Measurements from ENCODE around the gene HSPA6. TPM values are rescaled to one million over a fixed set of nuclear protein-coding genes. Genes with fewer than 3 reads are reported as not detected.

HSPA6 gene
- total and polyA plus RNA-seq, 2 donors (not counting 1 experiment from before 2014, with no cell fraction given): 8.5 to 11.2 TPM

DNA sequence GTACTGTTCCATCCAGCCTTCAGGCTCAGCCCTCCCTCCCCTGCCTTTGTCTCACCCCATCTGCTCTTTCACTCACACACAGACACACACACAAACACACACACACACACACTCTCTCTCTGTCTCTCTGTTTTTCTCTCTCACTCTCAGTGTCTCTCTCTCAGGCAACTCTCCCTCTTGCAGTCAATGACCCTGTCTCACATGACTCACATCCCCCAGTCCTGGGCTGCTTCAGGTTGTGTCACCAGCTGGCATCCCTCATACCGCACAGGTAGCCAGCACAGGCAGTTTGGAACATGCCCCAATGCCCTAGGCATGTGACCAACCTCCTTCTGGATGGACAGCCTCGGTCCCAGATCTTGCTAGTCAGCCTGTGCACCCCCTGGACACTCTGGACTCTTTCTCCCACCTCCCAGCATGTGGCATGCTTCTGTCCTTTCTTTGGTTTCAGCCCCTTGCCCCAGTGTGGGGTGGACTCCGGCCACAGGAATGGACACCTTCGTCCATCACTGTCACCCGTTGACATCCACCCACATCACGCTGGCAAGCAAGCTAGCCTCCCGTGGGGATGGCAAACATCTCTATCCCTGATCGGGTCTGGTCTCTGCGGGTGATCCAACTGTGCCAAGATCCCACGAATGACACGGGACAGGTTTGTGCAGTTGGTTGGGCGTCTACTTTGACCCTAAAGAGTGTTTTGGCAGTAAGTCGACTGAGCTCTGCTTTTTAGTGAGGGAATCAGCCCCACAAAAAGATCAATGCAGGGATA, 42.5 kb upstream of the HSPA6 start:
- ATAC-seq (ENCODE audit: low read depth): no peak
- DNase-seq: no peak
- no peak overlapping the region for H3K27ac ChIP-seq (ENCODE audit: low read length in 2 of 2)
- H3K4me1 Mint-ChIP-seq: peaks cover under 1% of the 10 kb centered on the region
- H3K9ac ChIP-seq (ENCODE audit: low read length): no peak overlapping the region
- H3K9me3 ChIP-seq (ENCODE audit: control extremely low read depth in 1 of 3, control insufficient read depth in 2 of 3, insufficient read depth in 1 of 3, low read length in 2 of 3): peaks cover 0 to 3% (median 0%) of the 10 kb centered on the region in 3 donors
- no peaks in the 10 kb centered on the region for H3K4me1 ChIP-seq (ENCODE audit: control insufficient read depth in 2 of 2, insufficient read depth in 2 of 2, low read length in 2 of 2)
- no peak overlapping the region for H3K4me2 ChIP-seq (replicated peaks; ENCODE audit: low read depth, low read length, poor library complexity, severe bottlenecking)
- peaks cover 17% of the 10 kb centered on the region for H3K27me3 Mint-ChIP-seq
- no peaks in the 10 kb centered on the region for H3K36me3 ChIP-seq (replicated peaks in 1 of 2; ENCODE audit: control extremely low read depth in 1 of 2, control insufficient read depth in 1 of 2, extremely low read depth in 1 of 2, insufficient read depth in 2 of 2, low read length in 1 of 2)
- H4K20me1 ChIP-seq (ENCODE audit: control insufficient read depth, insufficient read depth, low read length, poor library complexity, severe bottlenecking): no peaks in the 10 kb centered on the region
- H3K4me3 Mint-ChIP-seq: no peak overlapping the region
- no peaks in the 10 kb centered on the region for H3K9me3 Mint-ChIP-seq (ENCODE audit: insufficient read depth)
- no peaks in the 10 kb centered on the region for H3K79me2 ChIP-seq (ENCODE audit: control insufficient read depth, insufficient read depth, low read length)
- POLR2A ChIA-PET: no interaction called here
- CTCF ChIA-PET: interaction anchor here (1.2 to 5.1 kb wide), 2 partner anchors 41 to 259 kb away, joined by 3 to 80 read pairs; no protein-coding TSS in a partner anchor
- peaks cover 0 to 32% (median 0%) of the 10 kb centered on the region in 4 experiments for H3K27me3 ChIP-seq (replicated peaks in 1 of 4; ENCODE audit: control extremely low read depth in 1 of 4, control insufficient read depth in 3 of 4, insufficient read depth in 4 of 4, low read length in 3 of 4)
- no peak overlapping the region for H2AFZ ChIP-seq (ENCODE audit: insufficient read depth, low read depth, low read length, poor library complexity, severe bottlenecking)
- no peak for TF ChIP-seq EZH2 (IDR thresholded peaks at IDR 0.05; ENCODE audit: borderline replicate concordance, insufficient read depth, low read depth, low read length, poor library complexity, severe bottlenecking)
- TF ChIP-seq, protein P1, sequence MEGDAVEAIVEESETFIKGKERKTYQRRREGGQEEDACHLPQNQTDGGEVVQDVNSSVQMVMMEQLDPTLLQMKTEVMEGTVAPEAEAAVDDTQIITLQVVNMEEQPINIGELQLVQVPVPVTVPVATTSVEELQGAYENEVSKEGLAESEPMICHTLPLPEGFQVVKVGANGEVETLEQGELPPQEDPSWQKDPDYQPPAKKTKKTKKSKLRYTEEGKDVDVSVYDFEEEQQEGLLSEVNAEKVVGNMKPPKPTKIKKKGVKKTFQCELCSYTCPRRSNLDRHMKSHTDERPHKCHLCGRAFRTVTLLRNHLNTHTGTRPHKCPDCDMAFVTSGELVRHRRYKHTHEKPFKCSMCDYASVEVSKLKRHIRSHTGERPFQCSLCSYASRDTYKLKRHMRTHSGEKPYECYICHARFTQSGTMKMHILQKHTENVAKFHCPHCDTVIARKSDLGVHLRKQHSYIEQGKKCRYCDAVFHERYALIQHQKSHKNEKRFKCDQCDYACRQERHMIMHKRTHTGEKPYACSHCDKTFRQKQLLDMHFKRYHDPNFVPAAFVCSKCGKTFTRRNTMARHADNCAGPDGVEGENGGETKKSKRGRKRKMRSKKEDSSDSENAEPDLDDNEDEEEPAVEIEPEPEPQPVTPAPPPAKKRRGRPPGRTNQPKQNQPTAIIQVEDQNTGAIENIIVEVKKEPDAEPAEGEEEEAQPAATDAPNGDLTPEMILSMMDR (IDR thresholded peaks at IDR 0.05): no peak
- no peak overlapping the region for H3K27ac Mint-ChIP-seq
- intact Hi-C loops (cut with micrococcal nuclease): no loop called here
- 85% methylated on average over 13 of the region's 13 CpGs for WGBS (ENCODE audit: insufficient coverage)
- H3K4me3 ChIP-seq (ENCODE audit: control extremely low read depth in 1 of 5, extremely low read depth in 1 of 5, insufficient read depth in 1 of 5, low read depth in 2 of 5, low read length in 4 of 5): no peak overlapping the region

DNA sequence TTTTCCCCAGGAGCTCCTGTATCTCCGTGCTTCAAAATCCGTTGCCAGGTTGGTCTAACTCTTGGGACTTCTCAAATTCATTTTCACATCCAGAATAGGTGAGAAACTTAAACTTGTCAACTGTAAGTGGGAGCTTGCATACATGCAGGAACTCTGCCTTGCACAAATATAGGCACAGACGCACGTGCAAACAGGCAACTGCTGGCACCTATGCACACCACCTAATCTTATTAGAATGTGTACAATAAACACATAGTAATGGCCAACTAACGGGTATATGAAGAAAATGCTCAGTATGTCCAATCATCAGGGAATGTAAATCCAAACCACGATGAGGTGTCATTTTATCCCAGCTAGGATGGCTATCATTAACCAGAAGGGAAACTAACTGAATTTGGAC, 41.7 kb upstream of the HSPA6 start:
- Mint-ChIP-seq H3K27me3 (peaks cover 18% of the 10 kb centered on the region), H3K4me1 (peaks cover 5% of the 10 kb centered on the region), H3K27ac (no peak overlapping the region), H3K9me3 (ENCODE audit: insufficient read depth) (no peaks in the 10 kb centered on the region), H3K4me3 (no peak overlapping the region)
- CTCF ChIA-PET: interaction anchor here (1.2 to 5.1 kb wide), 2 partner anchors 42 to 258 kb away, joined by 3 to 80 read pairs; no protein-coding TSS in a partner anchor
- no peak overlapping the region for H3K27ac ChIP-seq (ENCODE audit: low read length in 2 of 2)
- peaks cover 0 to 32% (median 0%) of the 10 kb centered on the region in 4 experiments for H3K27me3 ChIP-seq (replicated peaks in 1 of 4; ENCODE audit: control extremely low read depth in 1 of 4, control insufficient read depth in 3 of 4, insufficient read depth in 4 of 4, low read length in 3 of 4)
- ATAC-seq (ENCODE audit: low read depth) (no peak), DNase-seq (no peak)
- POLR2A ChIA-PET: no interaction called here
- H4K20me1 ChIP-seq (ENCODE audit: control insufficient read depth, insufficient read depth, low read length, poor library complexity, severe bottlenecking): no peaks in the 10 kb centered on the region
- H2AFZ ChIP-seq (ENCODE audit: insufficient read depth, low read depth, low read length, poor library complexity, severe bottlenecking): no peak overlapping the region
- no CpG with 5 or more reads among the region's 6 CpGs for WGBS (ENCODE audit: insufficient coverage)
- H3K36me3 ChIP-seq (replicated peaks in 1 of 2; ENCODE audit: control extremely low read depth in 1 of 2, control insufficient read depth in 1 of 2, extremely low read depth in 1 of 2, insufficient read depth in 2 of 2, low read length in 1 of 2): no peaks in the 10 kb centered on the region
- intact Hi-C loops (cut with micrococcal nuclease): no loop called here
- H3K9ac ChIP-seq (ENCODE audit: low read length): no peak overlapping the region
- H3K4me2 ChIP-seq (replicated peaks; ENCODE audit: low read depth, low read length, poor library complexity, severe bottlenecking): no peak overlapping the region
- H3K4me1 ChIP-seq (ENCODE audit: control insufficient read depth in 2 of 2, insufficient read depth in 2 of 2, low read length in 2 of 2): peaks cover 3 to 6% of the 10 kb centered on the region in 2 donors
- TF ChIP-seq, protein P1 (IDR thresholded peaks at IDR 0.05): no peak
- no peaks in the 10 kb centered on the region for H3K79me2 ChIP-seq (ENCODE audit: control insufficient read depth, insufficient read depth, low read length)
- no peak overlapping the region for H3K4me3 ChIP-seq (ENCODE audit: control extremely low read depth in 1 of 5, extremely low read depth in 1 of 5, insufficient read depth in 1 of 5, low read depth in 2 of 5, low read length in 4 of 5)
- H3K9me3 ChIP-seq (ENCODE audit: control extremely low read depth in 1 of 3, control insufficient read depth in 2 of 3, insufficient read depth in 1 of 3, low read length in 2 of 3): peaks cover 0 to 3% (median 0%) of the 10 kb centered on the region in 3 donors
